GM21576 (cell line): Measurements from ENCODE around the gene HEG1.
A peak's percentile ranks its signal among the peaks of the same experiment; 100 is the strongest.
"Not testable (repeated sequence)": the region's sequence is repeated elsewhere in the genome, so short reads cannot be mapped to it uniquely, and the experiment has no call there.

Experiments
- ATAC-seq: cut with Tn5 transposase; IDR thresholded peaks from one replicate; pipeline ENCODE4 v1.9.1; 2021; ENCODE audit warnings: mild to moderate bottlenecking, moderate library complexity; ENCODE audit not compliant: unreplicated experiment

HEG1 gene

DNA sequence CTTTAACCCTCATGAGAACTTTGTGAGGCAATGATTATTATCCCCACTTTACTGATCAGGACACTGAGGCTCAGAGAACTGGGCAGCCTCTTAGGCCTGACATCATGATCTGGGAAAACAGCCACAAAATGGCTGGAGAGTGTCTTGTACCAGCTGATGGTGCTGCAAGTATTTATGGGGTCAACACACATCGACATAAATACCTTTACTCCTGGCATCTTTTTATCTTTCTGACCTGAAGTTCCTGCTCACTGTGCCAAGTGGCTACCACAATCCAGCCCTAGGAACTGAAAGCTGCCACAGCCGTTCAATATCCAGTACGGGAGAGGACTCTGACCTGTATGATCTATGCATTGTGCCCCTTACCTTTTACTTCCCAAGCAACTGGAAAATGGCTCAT lies 92.0 kb downstream of the HEG1 start:
- no peak for ATAC-seq

DNA sequence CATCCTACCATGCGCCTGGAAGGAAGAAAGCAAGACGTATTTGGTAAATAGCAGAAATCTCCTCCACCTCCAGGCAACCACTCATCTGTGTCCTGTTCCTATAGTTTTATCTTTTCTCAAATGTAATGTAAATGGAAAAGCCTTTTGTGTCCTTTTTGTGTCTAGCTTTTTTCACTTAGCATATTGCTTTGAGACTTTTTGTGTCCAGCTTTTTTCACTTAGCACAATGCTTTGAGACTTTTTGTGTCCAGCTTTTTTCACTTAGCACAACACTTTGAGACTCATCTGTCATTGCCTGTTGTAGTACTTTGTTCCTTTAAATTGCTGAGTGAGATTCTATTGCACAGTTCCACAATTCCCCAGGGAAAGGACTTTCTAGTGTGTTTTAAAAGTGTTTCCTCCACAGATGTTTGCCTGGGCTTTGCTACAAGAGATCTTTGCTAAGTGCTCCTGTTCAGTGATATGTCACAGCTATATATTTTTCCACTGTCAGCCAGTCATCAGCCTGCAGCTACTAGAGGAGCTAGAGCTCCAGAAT lies 93.3 kb downstream of the HEG1 start:
- ATAC-seq, result no peak

DNA sequence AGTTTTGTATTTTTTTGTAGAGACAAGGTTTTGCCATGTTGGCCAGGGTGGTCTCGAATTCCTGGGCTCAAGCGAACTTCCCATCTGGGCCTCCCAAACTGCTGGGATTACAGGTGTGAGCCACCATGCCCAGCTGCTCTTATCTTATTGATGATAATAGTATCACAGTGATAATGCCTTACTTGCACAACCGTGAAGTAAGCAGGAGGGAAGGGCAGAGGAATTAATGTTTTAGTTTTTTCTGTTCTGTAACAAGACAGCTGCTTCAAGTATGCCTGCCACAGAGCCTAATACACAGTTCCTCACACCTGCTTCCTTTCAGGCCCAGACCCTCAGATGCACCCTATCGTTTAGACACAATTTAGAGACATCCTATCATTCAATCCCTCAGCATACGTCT lies 95.1 kb downstream of the HEG1 start:
- ATAC-seq, result no peak

DNA sequence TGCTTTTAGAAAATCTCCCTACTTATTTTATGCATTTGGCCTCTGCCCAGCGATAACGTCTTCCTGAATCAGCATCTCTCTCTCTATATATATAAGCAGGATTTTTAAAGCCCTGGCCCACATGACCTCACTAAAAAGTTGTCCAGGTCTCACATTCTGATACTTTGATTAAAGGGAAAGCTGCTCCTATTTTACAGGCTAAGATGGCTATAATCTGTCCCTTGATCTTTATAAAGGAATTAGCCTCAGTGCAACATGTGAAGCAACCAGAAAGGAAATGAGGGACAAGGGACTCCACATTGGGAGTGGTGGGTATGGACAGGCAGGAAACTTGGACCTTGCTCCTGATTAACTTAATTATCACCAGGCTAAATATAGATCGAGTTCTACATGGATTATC lies 95.7 kb downstream of the HEG1 start:
- ATAC-seq, result no peak

DNA sequence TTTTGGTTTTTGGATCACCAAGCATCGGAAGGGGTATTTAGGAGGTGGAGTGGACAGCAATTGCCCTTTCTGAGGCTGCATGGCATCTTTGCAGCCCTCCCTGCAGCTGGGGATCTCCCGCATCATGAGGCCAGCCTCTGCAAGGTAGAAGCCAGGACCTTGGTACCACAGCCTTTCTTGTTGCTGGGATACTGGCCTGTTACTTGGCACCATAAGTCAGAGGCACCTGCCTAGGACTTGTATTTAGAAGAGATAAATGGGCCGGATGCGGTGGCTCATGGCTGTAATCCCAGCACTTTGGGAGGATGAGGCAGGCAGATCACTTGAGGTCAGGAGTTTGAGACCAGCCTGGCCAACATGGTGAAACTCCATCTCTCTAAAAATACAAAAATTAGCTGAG lies 97.8 kb downstream of the HEG1 start:
- not testable (repeated sequence) for ATAC-seq

DNA sequence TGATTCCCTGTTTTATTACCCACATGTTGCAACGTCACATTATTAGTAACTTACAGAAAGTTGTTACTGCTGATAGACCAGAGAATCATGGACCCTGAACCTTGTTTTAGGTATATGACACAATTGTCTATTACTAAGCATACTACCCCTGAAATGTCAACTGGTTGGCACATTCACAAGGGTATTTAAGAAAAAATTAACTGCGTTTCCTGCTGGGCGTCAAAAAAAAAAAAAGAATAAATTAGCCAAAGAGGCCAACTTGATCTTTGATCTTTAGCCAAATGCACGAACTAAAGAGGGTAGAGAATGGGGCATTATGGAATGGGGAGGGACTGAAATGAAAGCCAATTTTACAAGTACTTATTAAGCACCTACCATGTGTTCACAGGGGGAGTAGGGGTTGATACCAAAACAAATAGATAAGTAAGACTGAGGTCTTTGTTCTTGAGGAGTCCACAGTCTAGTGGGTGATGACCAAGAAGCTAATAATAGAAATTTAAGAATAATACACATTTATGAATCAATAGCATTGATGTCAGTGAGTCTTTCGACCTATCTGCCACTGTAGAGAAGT lies 103.4 kb downstream of the HEG1 start:
- no peak for ATAC-seq

DNA sequence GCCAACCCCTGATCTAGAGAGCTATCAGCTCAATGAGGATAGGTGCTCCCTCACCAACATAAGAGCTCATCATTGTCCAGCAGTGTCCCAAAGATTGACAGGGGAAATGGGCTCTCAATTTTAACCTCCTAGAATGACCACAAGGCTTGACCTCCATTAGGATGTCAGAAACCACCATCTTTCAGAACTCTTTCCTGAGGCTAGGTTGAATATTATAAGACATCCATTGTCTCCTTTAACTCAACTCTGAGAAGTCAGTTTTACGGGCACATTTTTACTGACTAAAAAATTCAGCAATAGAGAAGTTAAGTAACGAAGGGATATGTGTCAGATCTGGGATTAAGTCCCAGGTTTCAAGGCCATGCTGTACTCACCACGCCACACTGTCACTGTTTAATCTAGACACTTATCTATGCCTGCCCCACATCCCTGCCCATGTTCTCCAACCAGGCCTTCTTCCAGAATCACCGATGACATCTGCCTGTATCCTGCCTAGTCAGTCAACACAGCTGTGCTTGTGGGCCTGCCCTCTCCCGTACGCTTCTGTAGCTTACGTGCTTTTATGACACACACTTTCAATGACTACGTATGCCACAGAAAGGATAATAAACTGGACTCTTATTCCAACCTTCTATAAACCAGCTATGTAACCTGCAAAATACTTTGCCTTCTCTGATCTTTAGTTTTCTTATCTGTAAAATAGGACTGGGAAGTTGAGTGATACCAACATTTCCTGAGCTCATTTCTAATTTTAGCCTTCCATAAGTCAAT lies 104.1 kb downstream of the HEG1 start:
- no peak for ATAC-seq

DNA sequence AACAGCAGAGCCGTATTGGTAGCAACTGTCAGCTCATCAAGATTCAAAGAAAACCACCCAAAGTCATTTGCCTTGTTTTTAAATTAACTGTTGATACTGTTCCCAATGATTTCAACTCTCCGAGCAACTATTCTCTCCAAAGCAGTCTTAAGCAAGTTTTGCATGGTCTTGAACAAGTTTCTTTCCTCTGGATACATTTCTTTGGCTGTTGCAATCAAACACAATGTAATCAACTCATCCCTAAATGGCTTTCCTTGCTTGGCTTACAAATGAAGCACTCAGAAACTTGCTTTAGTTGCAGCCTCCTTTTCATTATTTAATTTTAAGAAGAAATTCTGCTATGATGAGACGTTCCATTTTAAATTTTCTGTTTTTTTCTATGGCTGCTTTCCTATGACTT lies 105.8 kb downstream of the HEG1 start:
- ATAC-seq, result no peak

DNA sequence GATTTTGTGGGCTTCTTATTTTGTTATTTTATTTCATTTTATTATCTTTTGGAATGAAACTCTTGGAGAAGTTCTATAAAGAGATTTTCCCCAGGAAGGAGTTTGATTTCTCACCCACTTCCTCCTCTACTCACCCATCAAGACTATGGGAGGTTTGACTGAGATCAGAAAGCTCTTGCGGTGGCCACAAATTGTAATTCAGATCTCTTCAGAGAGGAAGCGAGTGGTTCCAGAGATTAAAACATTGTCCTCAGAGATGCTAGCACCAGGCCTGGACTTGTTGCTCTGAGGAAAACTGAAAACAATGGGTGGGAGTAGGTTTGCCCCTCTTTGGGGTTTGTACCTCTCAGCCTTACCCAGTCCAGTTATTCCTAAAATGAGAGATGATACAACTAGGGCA lies 113.2 kb downstream of the HEG1 start:
- no peak for ATAC-seq

DNA sequence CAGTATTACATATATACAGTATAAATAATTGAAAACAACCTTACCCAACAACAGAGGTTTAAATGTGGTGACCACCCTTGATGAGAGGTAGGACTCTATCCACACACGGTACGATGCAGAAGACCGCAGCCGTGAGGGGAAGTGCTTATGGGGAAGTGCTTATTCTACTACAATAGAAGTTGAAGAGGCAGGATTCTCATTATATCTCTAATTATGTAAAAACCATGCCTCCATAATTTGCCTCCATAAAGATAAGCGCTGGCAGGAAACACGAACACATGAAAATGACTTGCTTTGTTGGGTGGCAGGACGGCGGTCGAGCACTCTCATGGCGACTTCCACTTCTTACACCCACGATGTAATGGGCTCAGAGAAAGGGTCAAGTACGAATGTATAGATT lies 114.0 kb downstream of the HEG1 start:
- ATAC-seq, result no peak

DNA sequence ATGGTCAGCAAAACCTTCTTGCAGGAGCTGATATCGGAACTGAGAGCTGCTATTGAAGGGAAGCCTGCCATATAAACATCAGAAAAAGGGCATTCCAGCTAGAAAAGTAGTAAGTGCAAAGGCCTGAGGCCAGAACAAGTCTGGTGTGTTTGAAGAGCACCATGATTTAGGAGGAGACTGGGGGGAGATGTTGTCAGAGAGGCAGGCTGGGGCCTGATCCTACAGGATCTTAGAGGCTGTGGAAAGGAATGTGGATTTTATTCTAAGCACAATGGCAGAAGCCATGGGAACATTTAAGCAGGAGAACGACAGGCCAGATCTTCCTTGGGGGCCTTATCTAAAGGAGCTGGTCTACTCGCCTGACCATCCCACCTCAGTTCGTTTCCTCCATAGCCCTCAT lies 116.1 kb downstream of the HEG1 start:
- no peak for ATAC-seq

DNA sequence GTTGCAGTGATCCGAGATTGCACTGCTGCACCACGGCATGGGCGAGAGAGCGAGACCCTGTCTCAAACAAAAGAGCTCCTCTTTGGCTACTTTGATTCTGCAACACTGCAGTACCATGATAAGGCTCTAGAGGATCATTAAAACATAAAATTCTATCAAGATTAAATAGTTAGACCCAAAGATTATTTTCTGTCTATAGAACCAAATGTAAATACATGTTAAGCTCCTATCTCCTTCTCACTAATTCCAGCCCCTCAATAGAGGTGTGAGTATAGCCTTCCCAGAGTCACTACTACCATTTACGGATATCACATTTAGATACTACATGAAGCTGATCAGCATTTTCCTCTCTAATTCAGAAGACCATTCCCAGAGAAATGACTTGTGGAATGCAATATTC lies 116.9 kb downstream of the HEG1 start:
- ATAC-seq, result no peak

DNA sequence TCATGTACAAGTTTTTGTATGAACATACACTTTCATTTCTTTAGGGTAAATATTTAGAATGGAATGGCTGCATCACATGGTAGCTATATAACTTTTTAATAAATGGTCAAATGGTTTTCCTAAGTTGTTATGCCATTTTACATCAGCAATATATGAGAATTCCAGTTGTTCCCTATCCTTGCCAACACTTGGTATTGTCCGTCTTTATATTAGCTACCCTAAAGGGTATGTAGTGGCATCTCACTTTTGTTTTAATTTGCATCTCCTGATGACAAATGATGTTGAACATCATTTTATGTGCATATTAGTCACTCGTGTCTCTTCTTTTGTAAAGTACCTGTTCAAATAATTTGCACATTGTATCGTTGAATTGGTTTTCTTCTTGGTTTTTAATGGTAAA lies 118.7 kb downstream of the HEG1 start:
- ATAC-seq, result no peak

DNA sequence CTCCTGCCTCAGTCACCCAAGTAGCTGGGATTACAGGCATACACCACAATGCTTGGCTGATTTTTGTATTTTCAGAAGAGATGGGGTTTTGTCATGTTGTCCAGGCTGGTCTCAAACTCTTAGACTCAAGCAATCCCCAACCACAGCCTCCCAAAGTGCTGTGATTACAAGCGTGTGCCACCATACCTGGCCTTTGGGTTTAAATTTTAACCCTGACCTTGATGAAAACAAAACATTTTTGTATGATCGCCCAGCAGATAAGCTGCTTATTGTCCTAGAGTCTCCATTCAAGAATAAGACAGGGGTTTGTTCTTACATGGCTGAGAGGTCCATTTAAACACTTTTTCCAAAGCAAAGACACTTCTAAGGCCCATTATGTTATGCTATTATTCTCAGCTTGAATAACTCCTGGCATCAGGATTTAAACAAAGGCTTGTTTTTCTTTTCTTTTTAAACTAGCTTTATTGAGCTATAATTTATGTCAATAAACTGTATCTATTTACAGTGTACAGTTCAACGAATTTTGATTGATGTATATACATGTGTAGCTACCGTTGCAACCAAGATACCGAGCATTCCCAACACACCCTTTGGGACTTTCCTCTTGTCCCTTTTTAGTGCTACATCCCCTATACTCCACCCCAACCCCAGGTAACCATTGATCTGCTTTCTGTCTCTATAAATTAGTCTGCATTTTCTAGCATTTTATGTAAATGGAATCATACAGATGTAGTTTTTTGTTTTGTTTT lies 119.8 kb downstream of the HEG1 start:
- ATAC-seq, result no peak

DNA sequence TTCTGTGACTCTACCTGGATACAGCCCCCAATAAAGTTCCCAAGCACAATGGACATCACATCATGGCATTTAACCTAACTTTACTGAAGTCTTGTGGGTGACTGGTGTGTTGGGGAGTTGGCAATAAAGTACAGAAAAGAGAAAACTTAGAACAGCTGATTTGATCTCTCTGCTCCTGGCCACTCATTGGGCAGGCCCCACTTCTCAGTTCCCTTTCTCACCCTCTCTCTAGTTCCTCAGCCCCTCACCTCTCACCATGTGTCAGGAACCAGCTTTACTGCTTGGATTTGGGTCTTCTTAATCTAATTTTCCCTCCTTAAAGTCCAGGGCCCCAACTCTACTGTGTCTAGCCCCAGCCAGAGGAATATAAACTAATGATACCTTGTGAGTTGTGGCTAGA lies 120.5 kb downstream of the HEG1 start:
- ATAC-seq, result peak; percentile 68

DNA sequence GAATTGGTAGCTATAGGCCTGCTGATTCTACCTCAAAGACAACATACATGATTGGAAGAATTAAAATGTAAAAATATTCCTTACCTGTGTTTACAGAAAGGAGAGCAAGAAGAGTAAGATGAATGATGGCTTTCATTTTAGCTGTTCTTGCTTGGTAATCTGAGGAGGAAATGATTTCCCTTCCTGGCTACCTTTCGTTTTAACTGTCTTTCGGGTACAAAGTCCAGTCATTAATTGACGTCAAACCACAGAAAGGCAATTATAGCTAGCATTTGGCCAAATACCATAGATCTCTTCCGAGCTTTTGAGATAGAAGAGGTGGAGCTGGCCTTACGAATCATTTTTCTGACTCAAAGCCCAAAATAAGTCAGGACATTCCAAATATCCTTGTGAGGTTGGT lies 121.2 kb downstream of the HEG1 start, which contains the start of gene MUC13:
Gene MUC13, minus strand, starts transcription at position 175 of the 400 bp plus-strand sequence. Its CDS starts 39 bp downstream, at position 136.
- ATAC-seq, result no peak

DNA sequence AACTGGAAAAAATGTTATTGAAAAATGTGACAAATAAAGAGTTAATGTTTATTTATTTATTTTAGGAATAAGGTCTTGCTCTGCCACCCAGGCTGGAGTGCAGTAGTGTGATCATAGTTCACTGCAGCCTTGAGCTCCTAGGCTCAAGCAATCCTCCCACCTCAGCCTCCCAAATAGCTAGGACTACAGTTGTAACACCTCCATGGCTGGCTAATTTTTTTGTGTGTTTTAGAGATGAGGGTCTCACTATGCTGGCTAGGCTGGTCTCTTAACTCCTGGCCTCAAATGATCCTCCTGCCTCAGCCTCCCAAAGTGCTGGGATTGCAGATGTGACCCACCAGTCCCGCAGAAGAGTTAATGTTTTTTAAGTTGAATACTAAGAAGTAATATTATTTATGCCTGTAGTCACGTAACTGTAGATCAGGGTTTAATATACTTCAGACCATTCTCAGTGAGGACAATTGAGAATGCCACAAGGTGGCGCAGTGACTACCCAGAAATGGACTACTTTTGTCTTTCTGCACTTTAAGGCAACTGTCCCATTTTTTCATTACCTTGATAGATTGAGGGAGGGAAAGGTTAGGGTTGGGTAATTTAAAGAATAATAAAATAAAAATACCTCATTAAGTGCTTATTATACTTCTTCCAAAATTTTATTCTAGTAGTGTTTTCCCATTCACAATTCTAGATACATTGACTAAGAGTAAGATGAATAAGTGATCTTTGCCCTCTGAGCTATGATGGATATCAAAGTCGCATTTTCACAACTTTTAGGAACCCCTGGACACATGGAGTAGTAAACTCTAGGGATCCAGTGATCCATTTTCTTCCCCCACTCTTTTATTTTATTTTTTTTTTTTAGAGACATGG lies 127.2 kb downstream of the HEG1 start:
- no peak for ATAC-seq

DNA sequence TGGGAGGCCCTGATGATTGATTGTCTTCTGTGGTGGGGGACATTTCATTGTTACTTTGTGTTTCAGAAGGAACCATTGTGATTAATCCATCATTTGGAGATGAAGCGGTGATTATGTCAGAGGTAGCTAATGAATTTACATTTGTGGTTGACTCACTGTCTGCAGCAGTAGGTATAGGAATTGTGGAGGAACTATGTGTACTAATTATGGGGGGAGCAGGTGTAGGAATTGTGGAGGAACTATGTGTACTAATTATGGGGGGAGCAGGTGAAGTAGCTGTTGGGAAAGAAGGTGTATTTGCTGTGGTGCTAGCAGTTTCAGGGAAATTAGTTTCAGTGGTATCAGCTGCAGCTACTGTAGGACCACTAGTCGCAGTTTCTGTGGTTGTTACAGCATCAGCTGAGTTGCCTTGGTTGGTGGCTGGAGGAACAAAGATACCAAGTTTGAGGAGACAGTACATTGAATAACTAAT lies 128.2 kb downstream of the HEG1 start:
- peak; percentile 75 for ATAC-seq

DNA sequence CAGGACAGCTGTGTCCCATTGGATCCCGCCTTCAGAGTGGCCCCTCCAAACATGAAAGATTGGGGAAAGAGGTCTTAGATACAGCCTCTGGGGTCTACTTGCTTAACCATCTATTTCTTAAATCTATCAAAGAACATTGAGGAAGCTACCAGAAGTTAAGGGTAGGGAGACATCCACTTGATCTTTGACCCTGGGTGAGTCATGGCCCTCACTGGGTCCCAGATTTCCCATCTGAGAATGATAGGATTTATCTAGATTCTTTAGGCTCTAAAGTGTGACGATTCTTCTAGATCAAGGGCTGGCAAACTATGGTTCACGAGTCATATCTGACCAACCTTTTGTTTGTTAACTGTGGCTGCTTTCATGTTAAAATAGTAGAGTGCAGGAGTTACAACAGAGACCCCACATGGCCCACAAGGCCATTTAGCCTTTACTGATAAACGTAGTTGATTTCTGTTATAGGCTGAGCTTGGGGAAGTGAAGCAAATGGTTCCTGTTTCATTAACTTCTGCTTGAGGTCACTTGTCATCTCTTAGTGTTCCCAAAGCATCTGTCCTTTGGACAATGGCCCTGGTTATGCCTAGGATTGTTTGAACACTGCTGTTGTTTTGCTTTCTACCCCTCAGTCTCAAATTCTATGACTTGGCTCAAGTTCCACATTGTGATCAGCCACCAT lies 129.2 kb downstream of the HEG1 start:
- no peak for ATAC-seq

DNA sequence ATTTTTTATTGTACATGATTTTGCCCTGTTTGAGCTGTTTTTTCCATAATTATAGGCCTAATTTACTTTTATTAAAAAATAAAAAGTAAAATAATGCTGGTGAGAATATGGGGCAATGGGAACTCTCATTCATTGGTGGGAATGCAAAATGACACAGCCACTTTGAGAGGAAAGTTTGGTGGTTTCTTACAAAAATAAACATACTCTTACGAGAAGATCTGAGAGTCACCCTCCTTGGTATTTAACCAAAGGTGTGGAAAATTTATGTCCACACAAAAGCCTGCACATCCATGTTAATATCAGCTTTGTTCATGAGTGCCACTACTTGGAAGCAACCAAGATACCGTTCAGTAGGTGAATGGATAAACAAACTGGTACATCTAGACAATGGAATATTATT lies 131.1 kb downstream of the HEG1 start:
- no peak for ATAC-seq
